Ishikawa (cell line): ENCODE data around the gene A2M.

ENCODE experiments used
- CEBPB ChIP-seq: IDR thresholded peaks from 2 replicates; pipeline ENCODE4 v1.6.1; 2012
- CREB1 ChIP-seq: IDR thresholded peaks from 2 replicates; pipeline ENCODE4 v1.6.1; 2012; ENCODE audit warnings: low read depth
- EGR1 ChIP-seq: IDR thresholded peaks from 2 replicates; pipeline ENCODE4 v1.6.1; 2012
- EP300 ChIP-seq: IDR thresholded peaks from 2 replicates; pipeline ENCODE4 v1.6.1; 2012; ENCODE audit warnings: borderline replicate concordance
- FOXM1 ChIP-seq: IDR thresholded peaks from 2 replicates; pipeline ENCODE4 v1.6.1; 2012; ENCODE audit warnings: low read depth, borderline replicate concordance
- MAX ChIP-seq: IDR thresholded peaks from 2 replicates; pipeline ENCODE4 v1.6.1; 2012
- NFIC ChIP-seq: IDR thresholded peaks from 2 replicates; pipeline ENCODE4 v1.6.1; 2012
- RAD21 ChIP-seq: IDR thresholded peaks from 2 replicates; pipeline ENCODE4 v1.6.1; 2012; ENCODE audit warnings: low read depth
- REST ChIP-seq: IDR thresholded peaks from 2 replicates; pipeline ENCODE4 v1.6.1; 2012; ENCODE audit warnings: low read depth, mild to moderate bottlenecking
- TAF1 ChIP-seq: IDR thresholded peaks from 2 replicates; pipeline ENCODE4 v1.6.1; 2012; ENCODE audit warnings: low read depth, mild to moderate bottlenecking
- TCF12 ChIP-seq: IDR thresholded peaks from 2 replicates; pipeline ENCODE4 v1.6.1; 2012; ENCODE audit warnings: low read depth
- TEAD4 ChIP-seq: IDR thresholded peaks from 2 replicates; pipeline ENCODE4 v1.6.1; 2012
- USF1 ChIP-seq: IDR thresholded peaks from 2 replicates; pipeline ENCODE4 v1.6.1; 2012
- YY1 ChIP-seq: IDR thresholded peaks from 2 replicates; pipeline ENCODE4 v1.6.1; 2012; ENCODE audit warnings: low read depth
- ZBTB7A ChIP-seq: IDR thresholded peaks from 2 replicates; pipeline ENCODE4 v1.6.1; 2012; ENCODE audit warnings: low read depth

The A2M gene

GRCh38 chr12:9068600-9068999 lies 47.1 kb downstream of the A2M start:
- TF ChIP-seq CEBPB (no peak), TEAD4 (no peak), FOXM1 (no peak), TAF1 (no peak), TCF12 (no peak), NFIC (no peak), ZBTB7A (no peak), RAD21 (no peak), YY1 (no peak), EGR1 (no peak), USF1 (no peak), MAX (no peak), REST (no peak), EP300 (no peak), CREB1 (no peak)

- no peak for TF ChIP-seq NFIC
- TF ChIP-seq RAD21 = no peak
- no peak for TF ChIP-seq USF1
- no peak for TF ChIP-seq TCF12
- no peak for TF ChIP-seq EP300
- TF ChIP-seq TEAD4 = no peak
- no peak for TF ChIP-seq EGR1
- no peak for TF ChIP-seq ZBTB7A
Measured at GRCh38 chr12:9068086-9068485, 47.6 kb downstream of the A2M start.

GRCh38 chr12:9066755-9067423 lies 48.8 kb downstream of the A2M start:
- no peak for TF ChIP-seq FOXM1
- no peak for TF ChIP-seq EGR1
- TF ChIP-seq MAX = no peak
- no peak for TF ChIP-seq NFIC
- no peak for TF ChIP-seq RAD21
- TF ChIP-seq REST = no peak
- TF ChIP-seq YY1 = no peak

- TF ChIP-seq RAD21 (no peak), ZBTB7A (no peak), TEAD4 (no peak), USF1 (no peak), TAF1 (no peak), FOXM1 (no peak), TCF12 (no peak), EGR1 (no peak), REST (no peak), CREB1 (no peak), EP300 (no peak), MAX (no peak), CEBPB (no peak), NFIC (no peak), YY1 (no peak)
Measured at GRCh38 chr12:9066183-9066623, 49.5 kb downstream of the A2M start.
